ENCODE measurements around the gene KRT23.

Gene KRT23

GRCh38 chr17:40937384-40937819, at the start of gene KRT23:
Gene KRT23 (minus strand): TSS chr17:40937646. CDS start chr17:40936603, 1,043 bp downstream.
- no peak for DNase-seq (ENCODE audit: low read depth, low spot score)

DNA sequence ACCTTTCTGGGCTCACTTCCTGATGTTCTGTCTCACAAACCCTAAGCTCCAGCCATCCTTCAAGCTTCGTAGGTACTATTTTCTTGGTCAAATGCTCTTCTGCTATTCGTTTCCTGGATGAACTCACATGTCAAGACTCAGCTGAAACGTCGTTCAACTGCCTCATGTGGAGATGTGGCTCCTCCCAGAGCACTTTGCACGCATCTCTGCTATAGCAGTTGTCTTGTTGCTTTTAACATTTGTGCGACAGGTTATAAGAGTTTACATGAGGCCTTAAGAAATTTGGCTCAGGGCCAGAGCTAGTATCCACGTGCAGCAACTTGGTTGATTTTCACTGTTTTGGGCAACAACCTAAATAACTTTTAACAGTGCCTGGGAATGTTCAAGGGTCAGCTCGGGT, 49.5 kb upstream of the KRT23 start:
- no peak for DNase-seq (ENCODE audit: low read depth, low spot score)

DNA sequence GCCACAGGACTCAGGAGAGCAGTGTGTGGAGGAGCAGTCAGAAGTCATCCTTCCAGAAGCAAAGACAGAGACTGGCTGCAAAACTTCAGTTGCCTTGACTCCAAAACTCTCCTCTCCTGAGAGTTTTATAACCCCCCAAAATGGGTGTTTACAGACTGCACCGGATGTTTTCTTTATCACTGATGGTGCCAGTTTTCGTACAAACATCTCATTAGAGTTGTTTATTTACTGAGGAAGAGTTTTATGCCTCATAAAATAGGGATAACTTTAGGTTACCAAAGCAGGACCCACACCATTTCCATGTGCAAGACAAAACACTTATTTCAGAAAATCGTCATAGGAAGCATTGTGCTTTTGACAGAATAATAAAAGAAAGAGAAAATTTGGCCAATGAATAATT, 46.8 kb upstream of the KRT23 start, which contains the start of gene KRT40:
TSS of gene KRT40 (minus strand) at position 101 of the 400 bp plus-strand sequence. CDS start at position 48, 53 bp downstream.
- no peak for DNase-seq (ENCODE audit: low read depth, low spot score)

DNA sequence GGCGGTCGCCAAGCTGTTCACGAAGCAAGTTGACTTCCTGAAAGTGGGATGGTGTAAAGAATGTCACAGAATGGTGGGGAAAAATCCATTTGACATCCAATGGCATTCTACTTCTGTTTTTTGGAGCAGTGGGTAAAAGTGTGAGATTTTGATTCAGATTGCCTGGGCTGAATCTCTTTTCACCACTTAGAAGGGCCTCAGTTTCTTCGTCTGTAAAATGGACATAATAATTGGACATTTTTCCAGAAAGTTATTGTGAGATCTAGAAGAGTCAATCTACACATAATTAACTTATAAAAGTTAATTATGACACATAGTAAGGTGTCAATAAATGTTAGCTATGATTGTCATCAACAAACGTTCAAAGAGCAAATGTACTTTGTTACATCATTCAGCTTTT, 43.7 kb upstream of the KRT23 start:
- no peak for DNase-seq (ENCODE audit: low read depth, low spot score)

- no peak for DNase-seq (ENCODE audit: low read depth, low spot score)
These were observed 43.1 kb upstream of the KRT23 start for GRCh38 chr17:40980596-40980995.

DNA sequence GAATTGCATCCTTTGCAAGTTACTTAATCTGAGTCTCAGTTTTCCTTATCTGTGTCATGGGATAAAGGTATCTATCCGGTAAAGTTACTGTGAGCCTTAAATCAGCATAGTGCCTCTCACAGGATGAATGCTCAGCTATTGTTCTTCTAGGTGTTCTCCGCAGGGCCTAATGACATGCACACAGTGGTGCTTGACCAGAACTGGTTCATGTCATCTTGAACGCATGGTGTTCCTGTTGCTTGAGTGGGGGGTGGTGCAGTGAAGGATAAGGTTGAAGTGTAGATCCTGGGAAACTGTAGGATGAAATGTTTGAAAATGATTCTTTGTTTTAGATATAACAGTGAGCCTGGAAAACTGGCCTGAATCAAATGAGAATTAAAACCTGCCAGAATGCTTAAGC, 42.7 kb upstream of the KRT23 start:
- DNase-seq (ENCODE audit: low read depth, low spot score): no peak

DNA sequence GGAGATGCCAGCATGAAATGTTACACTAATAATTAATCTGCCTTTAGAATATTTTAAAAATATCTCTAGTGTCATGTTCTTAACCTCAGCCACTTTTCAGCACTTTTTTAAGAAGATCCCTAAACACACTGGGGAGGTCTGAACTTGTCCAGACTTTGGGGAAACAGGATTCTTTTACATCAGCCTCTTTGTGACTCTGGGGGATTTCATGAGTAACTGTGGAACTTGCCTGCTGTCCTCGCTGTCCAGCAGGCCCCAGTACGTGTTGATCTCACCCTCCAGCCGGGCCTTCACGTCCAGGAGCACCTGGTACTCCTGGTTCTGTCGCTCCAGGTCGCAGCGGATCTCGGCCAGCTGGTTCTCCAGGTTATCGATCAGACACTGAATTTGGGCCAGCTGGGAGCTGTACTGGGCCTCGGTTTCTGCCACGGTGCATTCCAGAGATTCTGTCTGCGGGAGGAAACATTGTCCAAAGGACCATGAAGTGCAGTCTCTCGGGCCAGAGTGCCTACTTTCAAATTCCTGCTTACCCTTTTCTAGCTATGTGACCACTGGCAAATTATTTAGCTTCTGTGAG, 41.2 kb upstream of the KRT23 start:
- no peak for DNase-seq (ENCODE audit: low read depth, low spot score)

DNA sequence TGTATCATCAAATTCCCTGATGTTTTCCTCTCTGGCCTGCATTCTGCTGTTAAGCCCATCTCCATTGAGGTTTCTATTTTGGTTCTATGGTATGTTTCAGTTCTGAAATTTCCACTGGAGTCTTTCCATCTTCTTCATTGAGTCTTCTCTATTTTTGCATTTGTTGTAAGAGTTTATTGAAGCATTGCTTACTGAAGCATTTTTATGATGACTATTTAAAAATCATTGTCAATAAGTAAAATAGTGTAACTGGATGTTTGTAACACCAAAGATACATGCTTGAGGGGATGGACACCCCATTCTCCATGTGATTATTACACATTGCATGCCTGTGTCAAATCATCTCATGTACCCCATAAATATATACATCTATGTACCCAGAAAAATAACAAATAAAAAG, 38.1 kb upstream of the KRT23 start:
- no peak for DNase-seq (ENCODE audit: low read depth, low spot score)

DNA sequence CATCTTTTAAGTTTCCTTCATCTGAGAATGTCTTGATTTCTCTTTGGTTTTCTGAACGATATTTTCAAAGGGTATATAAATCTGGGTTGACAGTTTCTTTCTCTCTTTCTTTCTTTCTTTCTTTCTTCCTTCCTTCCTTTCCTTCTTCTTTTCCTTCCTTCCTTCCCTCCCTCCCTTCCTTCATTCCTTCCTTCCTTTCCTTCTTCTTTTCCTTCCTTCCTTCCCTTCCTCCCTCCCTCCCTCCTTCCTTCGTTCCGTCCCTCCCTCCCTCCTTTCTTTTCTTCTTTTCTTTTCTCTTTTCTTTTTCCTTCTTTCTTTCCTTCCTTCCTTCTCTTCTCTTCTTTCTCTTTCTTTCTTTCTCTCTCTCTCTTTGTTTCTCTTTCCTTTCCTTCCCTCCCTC, 36.9 kb upstream of the KRT23 start:
- no peak for DNase-seq (ENCODE audit: low read depth, low spot score)

DNA sequence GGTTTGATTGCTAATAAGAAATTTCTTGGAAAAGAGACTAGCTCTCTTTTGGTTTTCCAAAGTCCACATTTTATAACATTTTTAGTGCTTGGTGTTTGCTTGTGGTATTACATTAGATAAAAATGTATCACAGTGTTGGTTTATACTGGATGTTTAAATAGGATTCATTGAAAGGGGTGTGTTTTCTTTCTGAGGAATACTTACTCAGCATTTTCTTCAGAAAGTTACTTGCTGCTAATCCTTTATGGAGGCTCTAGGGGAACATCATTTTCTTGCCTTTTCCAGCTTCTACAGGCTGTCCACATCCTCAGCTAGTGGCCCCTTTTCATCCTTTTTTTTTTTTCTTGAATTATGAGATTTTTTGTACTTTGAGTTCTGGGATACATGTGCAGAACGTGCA, 30.1 kb upstream of the KRT23 start:
- no peak for DNase-seq (ENCODE audit: low read depth, low spot score)

- DNase-seq (ENCODE audit: low read depth, low spot score): no peak
These were observed 29.4 kb upstream of the KRT23 start, which contains the start of gene KRT39 for GRCh38 chr17:40966848-40967247. Gene KRT39 (minus strand): TSS chr17:40966948. CDS start chr17:40966856, 92 bp downstream.

- DNase-seq (ENCODE audit: low read depth, low spot score): no peak
These were observed 26.4 kb upstream of the KRT23 start for GRCh38 chr17:40963838-40964237.

- no peak for DNase-seq (ENCODE audit: low read depth, low spot score)
These were observed 24.7 kb upstream of the KRT23 start for GRCh38 chr17:40962059-40962561.

GRCh38 chr17:40961591-40961990, 24.1 kb upstream of the KRT23 start:
- no peak for DNase-seq (ENCODE audit: low read depth, low spot score)

DNA sequence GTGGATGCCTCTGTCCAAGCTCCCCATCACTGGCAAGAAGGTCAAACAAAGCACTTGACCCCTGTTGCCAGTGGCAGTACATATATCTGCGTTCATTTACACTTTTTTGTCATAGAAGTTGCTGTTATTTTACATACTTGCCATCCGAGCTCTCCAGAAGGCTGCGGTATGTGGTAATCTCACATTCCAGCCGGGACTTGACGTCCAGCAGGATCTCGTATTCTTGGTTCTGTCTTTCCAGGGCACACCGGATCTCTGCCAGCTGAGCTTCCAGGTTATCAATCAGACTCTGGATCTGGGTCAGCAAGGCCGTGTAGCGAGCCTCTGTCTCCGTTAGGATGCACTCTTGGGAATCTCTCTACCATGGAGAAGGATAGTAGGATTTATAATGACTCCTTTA, 22.7 kb upstream of the KRT23 start:
- no peak for DNase-seq (ENCODE audit: low read depth, low spot score)

GRCh38 chr17:40958086-40958953, 20.9 kb upstream of the KRT23 start:
- no peak for DNase-seq (ENCODE audit: low read depth, low spot score)

DNA sequence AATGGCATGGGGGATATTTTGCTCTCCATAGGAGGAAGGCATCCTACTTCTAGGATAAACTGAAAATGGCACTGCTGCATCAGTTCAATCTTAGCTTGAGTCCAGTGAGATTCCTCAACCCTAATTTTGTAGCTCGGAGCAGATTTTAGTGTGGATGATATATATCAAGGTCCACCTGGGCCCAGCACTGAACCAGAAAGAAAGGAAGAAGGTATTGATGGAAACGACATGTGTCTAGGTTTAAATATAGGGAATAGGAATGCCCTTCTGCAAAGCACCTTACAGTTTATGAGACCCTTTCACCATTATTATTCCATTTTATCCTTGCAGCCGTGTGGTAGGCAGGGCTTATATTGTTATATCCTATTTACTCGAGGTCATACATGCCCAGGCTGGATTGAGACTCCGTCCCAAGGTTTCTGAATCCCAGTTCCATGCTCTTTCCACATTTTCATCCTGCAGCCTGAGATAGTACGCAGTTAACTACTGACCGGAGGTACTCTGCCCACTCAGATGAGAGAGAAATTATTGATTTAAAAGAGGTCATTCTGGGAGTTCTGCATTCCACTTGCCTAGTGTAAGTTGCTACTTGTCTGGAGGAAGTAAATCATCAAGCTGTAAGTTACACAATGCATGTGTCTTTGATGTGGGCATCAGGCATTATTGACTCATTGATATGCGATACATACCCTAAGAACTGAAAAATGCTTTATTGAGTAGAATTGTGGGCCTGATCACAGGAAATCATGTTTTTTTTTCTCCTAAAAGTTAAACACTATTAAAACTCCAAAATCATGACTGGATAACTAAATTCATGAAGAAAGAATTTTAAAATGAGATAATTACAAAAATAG, 19.2 kb upstream of the KRT23 start:
- DNase-seq (ENCODE audit: low read depth, low spot score): peak; percentile 13

DNA sequence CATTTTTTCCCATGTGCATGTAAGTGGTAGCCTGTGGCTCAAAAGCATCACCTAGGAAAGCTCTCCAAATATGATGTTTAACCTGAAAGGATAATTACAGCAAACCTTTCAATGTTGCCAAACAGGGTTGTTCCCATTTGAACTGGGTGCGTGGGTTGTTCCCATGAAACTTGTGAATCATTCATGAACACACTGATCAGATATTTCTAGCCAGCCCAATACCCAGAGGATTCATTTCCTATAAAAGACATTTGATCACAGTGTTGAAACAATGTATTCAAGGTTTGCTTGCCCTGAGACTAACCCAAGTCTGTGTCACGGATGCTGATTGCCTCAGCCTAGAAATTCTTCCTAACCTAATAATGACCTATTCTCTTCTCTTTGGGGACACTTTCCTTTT, 16.4 kb upstream of the KRT23 start:
- DNase-seq (ENCODE audit: low read depth, low spot score): no peak

DNA sequence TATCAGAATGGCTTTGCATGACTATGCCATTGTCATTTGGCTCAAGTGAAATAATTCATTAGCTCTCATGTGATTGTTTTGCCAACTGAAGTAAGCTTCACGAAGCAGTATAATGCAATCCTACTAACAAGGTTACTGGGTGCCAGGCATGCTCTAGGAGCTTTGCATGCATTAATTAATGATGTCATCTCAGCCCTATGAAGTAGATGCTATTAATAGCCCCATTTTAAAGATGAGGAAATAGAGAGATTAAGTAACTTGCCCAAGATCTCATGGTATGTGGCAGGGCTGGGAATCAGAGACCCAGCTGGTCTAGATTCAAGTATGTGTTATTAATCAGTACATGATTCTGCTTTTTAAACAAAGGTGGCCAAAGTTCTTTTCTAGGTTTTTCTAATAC, 15.2 kb upstream of the KRT23 start:
- no peak for DNase-seq (ENCODE audit: low read depth, low spot score)

DNA sequence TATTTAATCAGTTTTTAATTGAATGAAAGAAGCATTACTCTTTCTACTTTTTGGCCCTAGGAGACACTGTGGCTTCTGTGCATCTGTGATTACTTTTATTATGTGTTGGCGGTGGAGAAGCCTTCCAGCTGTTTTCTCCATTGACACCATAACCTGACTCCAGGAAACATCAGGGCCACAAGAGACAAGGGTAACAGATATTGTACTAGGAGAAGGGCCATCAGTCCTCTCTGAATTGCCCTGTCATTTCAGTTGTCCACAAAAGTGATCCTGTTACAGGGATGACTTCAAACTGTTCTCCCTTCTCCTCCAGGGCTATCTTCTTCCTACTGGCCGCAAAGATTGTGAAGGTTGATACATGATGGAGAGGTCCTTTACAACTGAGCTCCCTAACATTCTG, 14.7 kb upstream of the KRT23 start:
- DNase-seq (ENCODE audit: low read depth, low spot score): no peak

DNA sequence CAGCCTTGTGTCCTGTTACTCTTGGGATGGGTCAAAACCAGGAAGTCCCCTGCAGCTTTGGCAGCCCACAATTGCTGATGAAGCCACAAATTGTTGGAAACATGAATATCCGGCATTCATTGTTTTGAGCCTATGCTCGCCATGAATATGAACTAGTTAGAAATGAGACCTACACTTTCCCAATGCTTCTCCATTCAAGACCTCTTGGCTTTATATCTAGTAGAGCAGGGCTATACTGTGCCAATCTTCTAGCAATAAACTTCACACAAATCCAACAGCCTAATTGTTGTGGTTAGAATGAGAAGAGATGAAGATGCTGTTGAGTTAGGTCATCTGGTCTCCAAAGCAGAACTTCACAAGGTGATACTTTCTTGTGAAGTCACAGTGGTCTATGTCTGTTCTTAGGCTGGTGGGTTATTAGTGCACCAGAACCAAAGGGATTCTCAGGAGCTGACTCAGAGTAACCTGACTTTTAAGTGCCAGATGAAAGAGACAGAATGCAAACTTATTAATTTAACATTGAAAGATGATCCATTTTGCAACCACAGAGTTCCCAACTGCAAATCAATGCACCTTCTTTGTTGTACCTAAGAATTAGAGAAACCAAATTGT, 13.7 kb upstream of the KRT23 start:
- no peak for DNase-seq (ENCODE audit: low read depth, low spot score)
